Measurements from ENCODE around the gene DAP.
"Not testable (repeated sequence)": the region's sequence is repeated elsewhere in the genome, so short reads cannot be mapped to it uniquely, and the experiment has no call there.

The DAP gene

GRCh38 chr5:10667431-10668057 is 93.5 kb downstream of the DAP start:
- no peak for DNase-seq

GRCh38 chr5:10666531-10667299 is 94.3 kb downstream of the DAP start:
- DNase-seq, result no peak

- no peak for DNase-seq
These were observed 95.2 kb downstream of the DAP start for GRCh38 chr5:10665799-10666198.

GRCh38 chr5:10664180-10664769 is 96.8 kb downstream of the DAP start:
- not testable (repeated sequence) for DNase-seq

GRCh38 chr5:10663489-10664179 is 97.4 kb downstream of the DAP start:
- no peak for DNase-seq

- DNase-seq, result no peak
These were observed 98.2 kb downstream of the DAP start for GRCh38 chr5:10662661-10663488.

GRCh38 chr5:10662083-10662482 is 99.0 kb downstream of the DAP start:
- DNase-seq, result no peak

- no peak for DNase-seq
These were observed 99.6 kb downstream of the DAP start for GRCh38 chr5:10661401-10661800.

- no peak for DNase-seq
These were observed 100.2 kb downstream of the DAP start for GRCh38 chr5:10660720-10661387.

- DNase-seq, result no peak
These were observed 100.9 kb downstream of the DAP start for GRCh38 chr5:10660135-10660534.

- DNase-seq, result no peak
These were observed 102.8 kb downstream of the DAP start for GRCh38 chr5:10658265-10658664.

- no peak for DNase-seq
These were observed 104.8 kb downstream of the DAP start for GRCh38 chr5:10655972-10656830.

GRCh38 chr5:10655161-10655971 is 105.7 kb downstream of the DAP start:
- no peak for DNase-seq

- no peak for DNase-seq
These were observed 106.5 kb downstream of the DAP start for GRCh38 chr5:10654566-10654965.

- DNase-seq, result no peak
These were observed 107.2 kb downstream of the DAP start for GRCh38 chr5:10653751-10654400.

GRCh38 chr5:10653043-10653442 is 108.0 kb downstream of the DAP start:
- DNase-seq, result no peak

GRCh38 chr5:10652606-10653005 is 108.4 kb downstream of the DAP start:
- no peak for DNase-seq

GRCh38 chr5:10652151-10652550 is 108.9 kb downstream of the DAP start:
- no peak for DNase-seq

- no peak for DNase-seq
These were observed 111.2 kb downstream of the DAP start for GRCh38 chr5:10649666-10650380.

Measured in stimulated activated CD4-positive, alpha-beta T cell treated with anti-CD3 and anti-CD28 coated beads, Interleukin-12 subunit alpha, Interleukin-12 subunit beta, amount 100 ng/mL, for 4 hours (primary cell).